AG09309 (cell line): ENCODE measurements around the gene ILF3.

Experiments used
- DNase-seq: peaks from one replicate; pipeline ENCODE4 v3.0.0-alpha.2; 2010; ENCODE audit warnings: low read depth
- H3K4me3 ChIP-seq: 2 replicates; pipeline ENCODE4 v1.5.1; 2011; ENCODE audit warnings: mild to moderate bottlenecking, low read depth, low read length, moderate library complexity; ENCODE audit not compliant: control insufficient read depth
- TF ChIP-seq, protein P1 (sequence below): IDR thresholded peaks from 2 replicates; pipeline ENCODE4 v1.5.1; 2011; ENCODE audit warnings: mild to moderate bottlenecking, low read depth, low read length, inconsistent platforms; ENCODE audit not compliant: insufficient read depth, control insufficient read depth; ENCODE audit errors: missing control alignments

The ILF3 gene

GRCh38 chr19:10640361-10640760 lies 13.8 kb upstream of the ILF3 start:
- DNase-seq = no peak
- TF ChIP-seq, protein P1, sequence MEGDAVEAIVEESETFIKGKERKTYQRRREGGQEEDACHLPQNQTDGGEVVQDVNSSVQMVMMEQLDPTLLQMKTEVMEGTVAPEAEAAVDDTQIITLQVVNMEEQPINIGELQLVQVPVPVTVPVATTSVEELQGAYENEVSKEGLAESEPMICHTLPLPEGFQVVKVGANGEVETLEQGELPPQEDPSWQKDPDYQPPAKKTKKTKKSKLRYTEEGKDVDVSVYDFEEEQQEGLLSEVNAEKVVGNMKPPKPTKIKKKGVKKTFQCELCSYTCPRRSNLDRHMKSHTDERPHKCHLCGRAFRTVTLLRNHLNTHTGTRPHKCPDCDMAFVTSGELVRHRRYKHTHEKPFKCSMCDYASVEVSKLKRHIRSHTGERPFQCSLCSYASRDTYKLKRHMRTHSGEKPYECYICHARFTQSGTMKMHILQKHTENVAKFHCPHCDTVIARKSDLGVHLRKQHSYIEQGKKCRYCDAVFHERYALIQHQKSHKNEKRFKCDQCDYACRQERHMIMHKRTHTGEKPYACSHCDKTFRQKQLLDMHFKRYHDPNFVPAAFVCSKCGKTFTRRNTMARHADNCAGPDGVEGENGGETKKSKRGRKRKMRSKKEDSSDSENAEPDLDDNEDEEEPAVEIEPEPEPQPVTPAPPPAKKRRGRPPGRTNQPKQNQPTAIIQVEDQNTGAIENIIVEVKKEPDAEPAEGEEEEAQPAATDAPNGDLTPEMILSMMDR = no peak
- no peak overlapping the region for H3K4me3 ChIP-seq

DNA sequence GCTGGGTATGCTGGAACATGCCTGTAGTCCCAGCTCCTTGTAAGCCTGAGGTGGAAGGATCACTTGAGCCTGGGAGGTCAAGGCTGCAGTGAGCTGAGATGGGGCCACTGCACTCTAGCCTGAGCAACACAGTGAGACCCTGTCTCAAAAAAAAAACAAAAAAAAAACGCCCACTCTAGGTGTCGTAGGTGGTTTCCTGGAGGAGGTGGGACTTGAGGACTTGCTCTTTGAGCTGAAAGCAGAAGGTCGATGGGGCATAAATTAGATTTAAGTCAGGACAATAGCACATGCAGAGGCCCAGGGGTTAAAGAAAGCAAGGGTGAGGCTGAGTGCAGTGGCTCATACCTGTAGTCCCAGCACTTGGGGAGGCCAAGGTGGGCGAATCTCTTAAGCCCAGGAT lies 12.9 kb upstream of the ILF3 start:
- TF ChIP-seq, protein P1 = no peak
- no peak for DNase-seq
- H3K4me3 ChIP-seq = no peak overlapping the region

DNA sequence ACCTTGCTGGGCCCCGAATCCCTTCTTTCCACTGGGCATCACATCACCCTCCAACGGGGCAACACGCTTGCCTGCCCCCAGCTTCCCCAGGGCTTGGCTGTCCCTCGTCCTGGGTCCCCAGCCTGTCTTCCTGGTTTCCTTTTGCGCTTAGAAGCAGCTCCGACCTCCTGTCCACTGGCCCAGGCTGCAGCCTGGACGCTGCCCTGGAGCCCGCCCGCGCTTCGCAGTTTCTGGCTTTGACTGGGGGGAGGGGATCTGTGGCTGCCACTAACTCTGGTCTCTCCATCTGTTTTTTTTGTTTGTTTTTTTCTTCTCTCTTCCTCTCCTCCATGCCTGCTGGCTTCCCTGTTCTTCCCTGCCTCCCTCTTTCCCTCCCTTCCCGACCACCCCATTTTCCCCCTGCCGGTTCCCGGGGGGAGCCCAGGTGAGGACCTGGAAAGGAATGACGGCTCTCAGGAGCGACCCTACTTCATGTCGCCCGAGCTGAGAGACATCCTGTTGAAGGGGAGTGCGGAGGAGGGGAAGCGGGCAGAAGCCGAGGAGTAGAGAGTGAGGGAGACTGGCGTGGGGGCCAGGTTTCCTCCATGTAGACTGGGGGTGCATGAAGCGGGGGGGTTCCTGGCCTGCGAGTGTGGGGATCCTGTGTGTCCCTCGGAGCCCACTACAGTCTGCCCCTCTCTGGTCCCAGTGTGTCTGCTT lies 11.5 kb upstream of the ILF3 start:
- TF ChIP-seq, protein P1 = no peak
- no peak for DNase-seq
- H3K4me3 ChIP-seq = no peak overlapping the region

- TF ChIP-seq, protein P1 = no peak
- DNase-seq = no peak
- no peak overlapping the region for H3K4me3 ChIP-seq
Observed at GRCh38 chr19:10643172-10643967, 10.8 kb upstream of the ILF3 start.

- DNase-seq = no peak
- H3K4me3 ChIP-seq = no peak overlapping the region
- TF ChIP-seq, protein P1 = no peak
Observed at GRCh38 chr19:10643968-10644259, 10.2 kb upstream of the ILF3 start.

DNA sequence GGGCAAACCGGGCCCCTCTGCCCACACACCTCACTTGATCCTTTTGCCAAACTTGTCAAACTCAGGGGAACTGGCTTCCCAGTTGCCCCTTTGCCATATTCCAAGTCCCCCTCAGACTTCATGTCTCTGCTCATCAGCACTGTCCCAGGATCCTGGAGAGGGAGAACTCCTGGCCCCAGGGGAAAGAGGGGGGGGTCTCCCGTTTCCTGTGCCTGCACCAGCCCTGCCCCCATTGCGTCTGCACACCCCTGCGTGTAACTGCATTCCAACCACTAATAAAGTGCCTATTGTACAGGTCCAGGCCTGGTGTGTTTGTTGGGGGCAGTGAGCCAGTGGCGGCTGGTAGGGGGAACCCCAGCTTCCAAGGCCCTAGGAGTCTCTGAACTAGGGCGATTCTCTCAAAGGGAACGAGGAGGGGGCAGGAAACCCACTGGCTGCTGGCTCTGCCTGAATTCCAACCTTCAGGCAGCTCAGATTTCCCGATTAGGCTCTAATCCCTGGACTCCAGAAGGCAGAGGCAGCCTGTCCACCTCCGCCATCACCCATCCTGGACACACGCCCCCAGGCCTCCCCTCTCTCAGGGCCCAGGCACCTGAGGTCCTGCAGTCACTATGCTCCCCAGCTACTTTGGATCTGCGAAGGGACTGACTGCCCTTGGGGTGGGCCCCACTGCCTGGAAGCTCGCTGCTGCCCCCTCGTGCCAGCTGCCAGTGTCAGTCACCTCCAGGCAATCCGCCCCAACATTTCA lies 9.7 kb upstream of the ILF3 start:
- TF ChIP-seq, protein P1 = peak; percentile 96
- no peak overlapping the region for H3K4me3 ChIP-seq
- peak; percentile 25 for DNase-seq
